Muscle of back (tissue), 11 donors: ENCODE measurements around the gene GSTO2. TPM values are rescaled to one million over a fixed set of nuclear protein-coding genes. Genes with fewer than 3 reads are reported as not detected.

Experiments used
- DNase-seq, 3 donors: peaks; one replicate each; pipeline versions ENCODE4 v3.0.0 to v3.0.0-alpha.2; 2013
- polyA plus RNA-seq, 10 donors: library from polyadenylated mRNA; unstranded; fragments of 120-200 nt; gene quantifications; one replicate each; pipeline ENCODE4 v1.2.1, GENCODE V29; 2013; ENCODE audit not compliant: insufficient read length in 10 of 10

GSTO2 gene
- polyA plus RNA-seq, 10 donors, result 0.64 to 3.4 (median 1.2) TPM

GRCh38 chr10:104253606-104254410 is 15.2 kb upstream of the GSTO2 start:
- DNase-seq, result peak in 1 of 3 donors; percentile 12

- DNase-seq, result peak; percentile 45 to 88 (median 70)
Observed at GRCh38 chr10:104254493-104255310, 14.3 kb upstream of the GSTO2 start, which contains the start of gene GSTO1. Gene GSTO1 (plus strand): TSS chr10:104254892. CDS start chr10:104254929, 37 bp downstream.

- DNase-seq, result peak; percentile 43 to 79 (median 43)
Observed at GRCh38 chr10:104255311-104255981, 13.5 kb upstream of the GSTO2 start.

GRCh38 chr10:104256335-104256961 is 12.5 kb upstream of the GSTO2 start:
- peak in 1 of 3 donors; percentile 35 for DNase-seq

GRCh38 chr10:104257235-104257634 is 11.7 kb upstream of the GSTO2 start:
- no peak for DNase-seq

GRCh38 chr10:104258209-104258608 is 10.8 kb upstream of the GSTO2 start:
- no peak for DNase-seq

GRCh38 chr10:104259456-104259855 is 9.5 kb upstream of the GSTO2 start:
- DNase-seq, result no peak

- no peak for DNase-seq
Observed at GRCh38 chr10:104259999-104260774, 8.8 kb upstream of the GSTO2 start.

GRCh38 chr10:104260775-104261115 is 8.2 kb upstream of the GSTO2 start:
- no peak for DNase-seq

GRCh38 chr10:104262055-104262454 is 6.9 kb upstream of the GSTO2 start:
- no peak for DNase-seq

- DNase-seq, result no peak
Observed at GRCh38 chr10:104264783-104265182, 4.2 kb upstream of the GSTO2 start.

GRCh38 chr10:104267721-104268404 is 1.1 kb upstream of the GSTO2 start:
- DNase-seq, result no peak

GRCh38 chr10:104268405-104268712 is 625 bp upstream of the GSTO2 start:
- no peak for DNase-seq

- DNase-seq, result no peak
Observed at GRCh38 chr10:104273286-104273685, 4.3 kb downstream of the GSTO2 start.

- no peak for DNase-seq
Observed at GRCh38 chr10:104273899-104274575, 5.1 kb downstream of the GSTO2 start.

GRCh38 chr10:104274762-104275721 is 6.1 kb downstream of the GSTO2 start:
- DNase-seq, result peak in 1 of 3 donors; percentile 35

GRCh38 chr10:104276192-104276591 is 7.2 kb downstream of the GSTO2 start:
- DNase-seq, result no peak

GRCh38 chr10:104277785-104278184 is 8.8 kb downstream of the GSTO2 start:
- DNase-seq, result no peak
